B cell (primary cell): Measurements from ENCODE around the gene NOL4L. TPM values are rescaled to one million over a fixed set of nuclear protein-coding genes. Genes with fewer than 3 reads are reported as not detected.

Experiments used
- ATAC-seq: fragments of 200-7000 bp; cut with Tn5 transposase; one replicate; pipeline ENCODE4 v1.10.0; 2021; ENCODE audit warnings: low read depth, mild to moderate bottlenecking, moderate number of reproducible peaks, moderate library complexity
- CTCF ChIA-PET: fragments of 350-600 bp; sonication (Branson Sonifier 250); formaldehyde crosslinking; loops from one replicate; lab custom pipeline; 2021; ENCODE audit warnings: antibody characterized with exemption, inconsistent platforms; lab: Charles Lee
- POLR2A ChIA-PET: fragments of 350-600 bp; sonication (Branson Sonifier 250); formaldehyde crosslinking; loops from one replicate; lab custom pipeline; 2021; ENCODE audit warnings: antibody characterized with exemption; lab: Charles Lee
- DNase-seq: peaks from one replicate; pipeline ENCODE4 v3.0.0; 2013
- H2AFZ ChIP-seq: 2 replicates; pipeline ENCODE4 v1.6.1; 2012; ENCODE audit warnings: mild to moderate bottlenecking, low read depth, low read length; ENCODE audit not compliant: insufficient read depth, poor library complexity, severe bottlenecking
- H3K27ac ChIP-seq, 2 donors: 1 replicate in 1 of 2; 2 replicates in 1 of 2; pipeline ENCODE4 v1.5.1; 2012 to 2013; ENCODE audit warnings: low read length in 2 of 2, mild to moderate bottlenecking in 2 of 2, moderate library complexity in 1 of 2
- H3K27me3 ChIP-seq, 4 experiments: fragments of 200-600 bp in 1 of 4; sonication (generic) in 1 of 4; replicated peaks in 1 of 4; 1 replicate in 2 of 4; 2 replicates in 2 of 4; pipeline versions ENCODE4 v1.6.1 to v1.7.0; 2013 to 2016; ENCODE audit warnings: low read length in 3 of 4, mild to moderate bottlenecking in 2 of 4, mixed read lengths in 1 of 4, moderate library complexity in 1 of 4; ENCODE audit not compliant: insufficient read depth in 4 of 4, control insufficient read depth in 3 of 4; ENCODE audit errors: control extremely low read depth in 1 of 4
- H3K36me3 ChIP-seq, 2 experiments: replicated peaks in 1 of 2; 1 replicate in 1 of 2; 2 replicates in 1 of 2; pipeline versions ENCODE4 v1.6.1 to v1.7.1; 2013; ENCODE audit warnings: low read length in 1 of 2; ENCODE audit not compliant: insufficient read depth in 2 of 2, control insufficient read depth in 1 of 2; ENCODE audit errors: control extremely low read depth in 1 of 2, extremely low read depth in 1 of 2
- H3K4me1 ChIP-seq, 2 donors: fragments of 200-600 bp in 1 of 2; sonication (generic) in 1 of 2; 1 replicate in 1 of 2; 2 replicates in 1 of 2; pipeline versions ENCODE4 v1.5.1 to v1.6.1; 2013 to 2017; ENCODE audit warnings: low read length in 2 of 2; ENCODE audit not compliant: control insufficient read depth in 2 of 2, insufficient read depth in 2 of 2
- H3K4me2 ChIP-seq: replicated peaks from 2 replicates; pipeline ENCODE3; 2012; ENCODE audit warnings: mild to moderate bottlenecking, low read depth, low read length; ENCODE audit not compliant: poor library complexity, severe bottlenecking
- H3K4me3 ChIP-seq, 5 experiments: fragments of 200-600 bp in 1 of 5; sonication (generic) in 1 of 5; 1 replicate in 3 of 5; 2 replicates in 2 of 5; pipeline versions ENCODE4 v1.5.1 to v1.7.0; 2011 to 2016; ENCODE audit warnings: low read length in 4 of 5, mild to moderate bottlenecking in 4 of 5, low read depth in 2 of 5, control low read depth in 1 of 5, moderate library complexity in 1 of 5; ENCODE audit not compliant: insufficient read depth in 1 of 5; ENCODE audit errors: control extremely low read depth in 1 of 5, extremely low read depth in 1 of 5
- H3K79me2 ChIP-seq: fragments of 200-600 bp; sonication (generic); one replicate; pipeline ENCODE4 v1.6.0; 2016; ENCODE audit warnings: low read length; ENCODE audit not compliant: control insufficient read depth, insufficient read depth
- H3K9ac ChIP-seq: fragments of 200-600 bp; sonication (generic); 2 replicates; pipeline ENCODE4 v1.6.1; 2017; ENCODE audit warnings: mild to moderate bottlenecking, low read length, moderate library complexity
- H3K9me3 ChIP-seq, 3 donors: one replicate each; pipeline versions ENCODE4 v1.6.1 to v1.7.1; 2013; ENCODE audit warnings: low read length in 2 of 3; ENCODE audit not compliant: control insufficient read depth in 2 of 3, insufficient read depth in 1 of 3; ENCODE audit errors: control extremely low read depth in 1 of 3
- H4K20me1 ChIP-seq: 2 replicates; pipeline ENCODE4 v1.6.0; 2012; ENCODE audit warnings: mild to moderate bottlenecking, low read length; ENCODE audit not compliant: insufficient read depth, control insufficient read depth, poor library complexity, severe bottlenecking
- H3K27ac Mint-ChIP-seq: one replicate; pipeline ENCODE4 v1.8.0; 2021; ENCODE audit warnings: mixed read lengths
- H3K27me3 Mint-ChIP-seq: one replicate; pipeline ENCODE4 v1.8.0; 2021; ENCODE audit warnings: mixed read lengths
- H3K4me1 Mint-ChIP-seq: one replicate; pipeline ENCODE4 v1.8.0; 2021; ENCODE audit warnings: mixed read lengths
- H3K4me3 Mint-ChIP-seq: one replicate; pipeline ENCODE4 v1.8.0; 2021; ENCODE audit warnings: mixed read lengths
- H3K9me3 Mint-ChIP-seq: one replicate; pipeline ENCODE4 v1.8.0; 2022; ENCODE audit warnings: mixed read lengths; ENCODE audit not compliant: insufficient read depth
- EZH2 ChIP-seq: IDR thresholded peaks from 2 replicates; pipeline ENCODE4 v1.6.1; 2012; ENCODE audit warnings: borderline replicate concordance, low read depth, mild to moderate bottlenecking, moderate library complexity, low read length; ENCODE audit not compliant: insufficient read depth, poor library complexity, severe bottlenecking
- WGBS: methylation state at CpG from one replicate; pipeline ENCODE4 v1.1.5; 2013; ENCODE audit warnings: missing lambda C conversion rate; ENCODE audit not compliant: insufficient coverage; 5-methylcytosine and 5-hydroxymethylcytosine counted together
- intact Hi-C: fragments of 100-400 bp; cut with micrococcal nuclease; formaldehyde crosslinking; loops from one replicate; pipeline ENCODE4 v1.10.0; 2022
- polyA plus RNA-seq: library from polyadenylated mRNA; depleted of rRNA; stranded (reverse); fragments of >200 nt; gene quantifications from 2 replicates; pipeline ENCODE4 v1.2.3, GENCODE V29; 2012
- total RNA-seq, 2 donors: library from RNA; stranded (reverse); fragments of 120-200 nt in 1 of 2; gene quantifications; 1 replicate in 1 of 2; 2 replicates in 1 of 2; pipeline versions ENCODE4 v1.2.3 to v1.2.4, GENCODE V29; 2013 to 2022
- TF ChIP-seq, protein P1 (sequence below): fragments of 200-600 bp; IDR thresholded peaks from one replicate; pipeline ENCODE4 v1.8.0; 2022; ENCODE audit warnings: antibody characterized with exemption, mild to moderate bottlenecking

NOL4L gene
- total and polyA plus RNA-seq, 2 donors (not counting 1 experiment from before 2014, with no cell fraction given) = 6.5 to 7.9 TPM

DNA sequence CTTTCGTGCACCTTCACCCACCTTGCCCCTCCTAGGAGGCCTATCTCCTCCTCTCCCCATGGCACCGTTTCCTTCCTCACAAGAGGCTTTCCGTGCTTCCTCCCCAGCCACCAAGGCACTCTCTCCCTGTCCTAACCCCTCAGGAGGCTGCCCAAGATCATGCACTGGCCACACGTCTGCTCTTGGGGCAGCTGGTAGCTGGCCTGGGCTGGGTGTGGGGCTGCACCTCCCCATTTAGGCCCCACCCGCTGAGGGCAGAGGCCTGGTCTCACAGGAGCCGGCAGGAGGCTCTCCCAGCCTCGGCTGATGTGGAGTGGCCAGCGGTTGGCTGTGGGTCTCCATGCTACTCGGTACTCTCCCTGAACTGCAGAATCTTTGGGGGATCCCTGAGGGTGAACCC lies 13.6 kb downstream of the NOL4L start:
- peaks cover 11% of the 10 kb centered on the region for H3K79me2 ChIP-seq
- no peaks in the 10 kb centered on the region for H3K9me3 ChIP-seq
- no peak overlapping the region for H3K4me2 ChIP-seq
- ChIA-PET POLR2A (no interaction called here), CTCF (no interaction called here)
- no peaks in the 10 kb centered on the region for H4K20me1 ChIP-seq
- Mint-ChIP-seq H3K4me1 (no peaks in the 10 kb centered on the region), H3K27me3 (no peaks in the 10 kb centered on the region), H3K27ac (no peak overlapping the region), H3K4me3 (no peak overlapping the region), H3K9me3 (no peaks in the 10 kb centered on the region)
- DNase-seq (no peak), ATAC-seq (no peak)
- H2AFZ ChIP-seq = no peak overlapping the region
- H3K27me3 ChIP-seq = peaks cover 0 to 9% (median 0%) of the 10 kb centered on the region in 4 experiments
- H3K27ac ChIP-seq = no peak overlapping the region
- no peaks in the 10 kb centered on the region for H3K4me1 ChIP-seq
- no peak for TF ChIP-seq EZH2
- TF ChIP-seq, protein P1, sequence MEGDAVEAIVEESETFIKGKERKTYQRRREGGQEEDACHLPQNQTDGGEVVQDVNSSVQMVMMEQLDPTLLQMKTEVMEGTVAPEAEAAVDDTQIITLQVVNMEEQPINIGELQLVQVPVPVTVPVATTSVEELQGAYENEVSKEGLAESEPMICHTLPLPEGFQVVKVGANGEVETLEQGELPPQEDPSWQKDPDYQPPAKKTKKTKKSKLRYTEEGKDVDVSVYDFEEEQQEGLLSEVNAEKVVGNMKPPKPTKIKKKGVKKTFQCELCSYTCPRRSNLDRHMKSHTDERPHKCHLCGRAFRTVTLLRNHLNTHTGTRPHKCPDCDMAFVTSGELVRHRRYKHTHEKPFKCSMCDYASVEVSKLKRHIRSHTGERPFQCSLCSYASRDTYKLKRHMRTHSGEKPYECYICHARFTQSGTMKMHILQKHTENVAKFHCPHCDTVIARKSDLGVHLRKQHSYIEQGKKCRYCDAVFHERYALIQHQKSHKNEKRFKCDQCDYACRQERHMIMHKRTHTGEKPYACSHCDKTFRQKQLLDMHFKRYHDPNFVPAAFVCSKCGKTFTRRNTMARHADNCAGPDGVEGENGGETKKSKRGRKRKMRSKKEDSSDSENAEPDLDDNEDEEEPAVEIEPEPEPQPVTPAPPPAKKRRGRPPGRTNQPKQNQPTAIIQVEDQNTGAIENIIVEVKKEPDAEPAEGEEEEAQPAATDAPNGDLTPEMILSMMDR = no peak
- WGBS = 75% methylated on average over 9 of the region's 9 CpGs
- no peaks in the 10 kb centered on the region for H3K36me3 ChIP-seq
- H3K4me3 ChIP-seq = no peak overlapping the region
- intact Hi-C loops = no loop called here
- no peak overlapping the region for H3K9ac ChIP-seq

DNA sequence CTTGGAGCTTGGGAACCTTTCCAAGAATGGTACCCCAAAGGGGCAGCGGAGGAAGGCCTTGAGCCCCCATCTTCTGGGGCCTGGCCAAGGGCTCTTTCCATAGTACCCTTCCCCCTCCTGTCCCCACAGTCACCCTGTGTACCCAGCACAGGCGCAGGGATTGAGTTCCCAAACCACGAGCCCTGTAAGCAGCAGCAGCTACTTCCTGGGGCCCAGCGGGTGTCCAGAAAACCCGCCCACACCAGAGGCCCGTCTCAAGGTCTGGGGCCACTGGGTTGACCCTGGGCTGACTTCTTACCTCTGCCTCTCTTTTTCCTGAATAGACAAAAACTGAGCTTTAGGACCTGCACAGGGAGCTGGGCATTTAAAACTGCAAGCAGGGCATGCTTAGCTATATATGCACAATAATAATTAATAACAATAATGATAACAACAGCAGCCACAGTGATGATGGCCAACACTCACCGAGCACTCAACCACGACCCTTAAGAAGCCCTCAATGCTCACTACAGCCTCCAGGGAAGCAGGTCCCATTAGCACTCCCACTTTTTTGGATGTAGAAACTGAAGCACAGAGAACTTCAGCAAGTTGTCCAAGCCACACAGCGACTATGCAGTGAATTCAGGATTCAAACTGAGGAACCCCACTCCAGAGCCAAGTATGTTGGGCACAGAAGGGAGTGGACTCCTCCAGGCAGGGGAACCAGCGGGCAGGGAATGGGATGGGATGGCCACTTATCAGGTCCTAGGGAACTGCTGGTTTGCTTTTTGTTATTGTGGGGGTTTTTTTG lies 14.5 kb downstream of the NOL4L start:
- no peak overlapping the region for H3K27ac ChIP-seq
- no peaks in the 10 kb centered on the region for H3K9me3 Mint-ChIP-seq
- WGBS = 74% methylated on average over 10 of the region's 10 CpGs
- ATAC-seq (no peak), DNase-seq (no peak)
- H3K4me3 ChIP-seq = no peak overlapping the region
- intact Hi-C loops = no loop called here
- no peak overlapping the region for H3K4me3 Mint-ChIP-seq
- no peak overlapping the region for H2AFZ ChIP-seq
- no peak overlapping the region for H3K4me2 ChIP-seq
- no peak overlapping the region for H3K27ac Mint-ChIP-seq
- CTCF ChIA-PET = no interaction called here
- H3K9me3 ChIP-seq = no peaks in the 10 kb centered on the region
- peaks cover 11% of the 10 kb centered on the region for H3K79me2 ChIP-seq
- H3K36me3 ChIP-seq = no peaks in the 10 kb centered on the region
- peaks cover 0 to 9% (median 0%) of the 10 kb centered on the region in 4 experiments for H3K27me3 ChIP-seq
- H3K4me1 ChIP-seq = no peaks in the 10 kb centered on the region
- POLR2A ChIA-PET = no interaction called here
- H3K4me1 Mint-ChIP-seq = no peaks in the 10 kb centered on the region
- H3K27me3 Mint-ChIP-seq = no peaks in the 10 kb centered on the region
- no peaks in the 10 kb centered on the region for H4K20me1 ChIP-seq
- H3K9ac ChIP-seq = no peak overlapping the region
- TF ChIP-seq, protein P1 = no peak
